IMR-90 (cell line): ENCODE results near the gene RNF2.

Experiments used
- BHLHE40 ChIP-seq: fragments of 150-350 bp; IDR thresholded peaks from 2 replicates; pipeline ENCODE4 v1.6.1; 2016; ENCODE audit warnings: mild to moderate bottlenecking, low read depth, low read length
- CEBPB ChIP-seq: IDR thresholded peaks from 2 replicates; pipeline ENCODE4 v1.6.1; 2012; ENCODE audit warnings: low read depth, low read length, improper control_type of control experiment
- CTCF ChIP-seq: conservative IDR thresholded peaks from 2 replicates; pipeline ENCODE4 v1.5.1; 2012; ENCODE audit warnings: mild to moderate bottlenecking, low read depth, low read length, improper control_type of control experiment
- FOS ChIP-seq: fragments of 150-350 bp; IDR thresholded peaks from 2 replicates; pipeline ENCODE4 v1.6.1; 2016; ENCODE audit warnings: low read depth, low read length
- MAFK ChIP-seq: IDR thresholded peaks from 2 replicates; pipeline ENCODE4 v1.6.1; 2012; ENCODE audit warnings: low read depth, low read length, improper control_type of control experiment
- MAZ ChIP-seq: IDR thresholded peaks from 2 replicates; pipeline ENCODE4 v1.6.1; 2012; ENCODE audit warnings: low read depth, mild to moderate bottlenecking, low read length, improper control_type of control experiment, moderate library complexity, borderline replicate concordance
- NFE2L2 ChIP-seq: fragments of 150-350 bp; IDR thresholded peaks from 2 replicates; pipeline ENCODE4 v1.6.1; 2016; ENCODE audit warnings: low read depth, mild to moderate bottlenecking, low read length
- POLR2A ChIP-seq: IDR thresholded peaks from 2 replicates; pipeline ENCODE4 v1.6.1; 2012; ENCODE audit warnings: mild to moderate bottlenecking, low read depth, low read length
- RAD21 ChIP-seq: IDR thresholded peaks from 2 replicates; pipeline ENCODE4 v1.6.1; 2012; ENCODE audit warnings: low read length, improper control_type of control experiment
- RCOR1 ChIP-seq: IDR thresholded peaks from 2 replicates; pipeline ENCODE4 v1.6.1; 2012; ENCODE audit warnings: mild to moderate bottlenecking, low read length, improper control_type of control experiment; ENCODE audit not compliant: insufficient replicate concordance
- RFX5 ChIP-seq: IDR thresholded peaks from 2 replicates; pipeline ENCODE4 v1.8.0; 2012; ENCODE audit warnings: low read depth, mild to moderate bottlenecking, low read length, moderate library complexity
- SMC3 ChIP-seq: fragments of 150-350 bp; IDR thresholded peaks from 2 replicates; pipeline ENCODE4 v1.6.1; 2016; ENCODE audit warnings: low read depth, mild to moderate bottlenecking, antibody characterized with exemption, low read length, moderate library complexity
- USF2 ChIP-seq: fragments of 150-350 bp; IDR thresholded peaks from 2 replicates; pipeline ENCODE4 v1.6.1; 2017; ENCODE audit warnings: mild to moderate bottlenecking, antibody characterized with exemption, low read length, low read depth

DNA sequence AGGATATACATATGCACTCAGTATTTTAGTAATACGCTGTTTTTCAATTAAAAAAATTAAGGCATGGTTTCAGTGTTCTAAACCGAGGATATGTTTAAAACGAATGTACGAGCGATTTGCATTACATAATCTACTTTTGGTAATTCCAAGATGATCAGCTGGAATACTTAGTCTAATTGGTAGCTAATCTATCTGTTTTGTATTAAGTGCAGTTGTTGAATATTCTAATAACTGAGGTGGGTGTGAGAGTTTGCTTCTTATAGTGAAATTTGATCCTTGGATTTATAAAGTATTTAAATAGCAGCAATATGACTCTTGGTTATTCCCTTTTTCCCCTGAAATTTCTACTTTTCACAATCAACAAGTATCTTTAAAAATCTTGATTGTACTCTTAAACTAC is 1.3 kb downstream of the RNF2 start:
- TF ChIP-seq CTCF (no peak), CEBPB (no peak), FOS (no peak), SMC3 (no peak), POLR2A (no peak), MAZ (no peak), BHLHE40 (no peak), MAFK (no peak), USF2 (no peak), RAD21 (no peak), RCOR1 (no peak), RFX5 (no peak), NFE2L2 (no peak)
